ENCODE measurements around the gene FHOD1.

GRCh38 chr16:67236563-67237395 is 10.5 kb downstream of the FHOD1 start:
- TF ChIP-seq CTCF (conservative IDR thresholded peaks at IDR 0.05 in 1 of 2, IDR thresholded peaks at IDR 0.05 in 1 of 2; ENCODE audit: low read depth in 1 of 2, low read length in 2 of 2) = no peak
- TF ChIP-seq EZH2 (IDR thresholded peaks at IDR 0.05; ENCODE audit: low read length, missing control alignments) = no peak
